ENCODE results near the gene NEXN.

NEXN gene

GRCh38 chr1:77986810-77987209 lies 98.4 kb downstream of the NEXN start:
- TF ChIP-seq CTCF (IDR thresholded peaks at IDR 0.05; ENCODE audit: extremely low read depth, missing control alignments), result no peak
- DNase-seq (ENCODE audit: low spot score), result no peak

GRCh38 chr1:77987919-77988318 lies 99.5 kb downstream of the NEXN start:
- TF ChIP-seq CTCF (IDR thresholded peaks at IDR 0.05; ENCODE audit: extremely low read depth, missing control alignments), result no peak
- no peak for DNase-seq (ENCODE audit: low spot score)

GRCh38 chr1:77989744-77990143 lies 101.3 kb downstream of the NEXN start:
- no peak for TF ChIP-seq CTCF (IDR thresholded peaks at IDR 0.05; ENCODE audit: extremely low read depth, missing control alignments)
- no peak for DNase-seq (ENCODE audit: low spot score)

- no peak for DNase-seq (ENCODE audit: low spot score)
- TF ChIP-seq CTCF (IDR thresholded peaks at IDR 0.05; ENCODE audit: extremely low read depth, missing control alignments), result no peak
Measured at GRCh38 chr1:77990629-77991204, 102.3 kb downstream of the NEXN start.

GRCh38 chr1:77991638-77992037 lies 103.2 kb downstream of the NEXN start:
- DNase-seq (ENCODE audit: low spot score), result no peak
- TF ChIP-seq CTCF (IDR thresholded peaks at IDR 0.05; ENCODE audit: extremely low read depth, missing control alignments), result no peak
